Measurements from ENCODE around the gene LRRC41. TPM values are rescaled to one million over a fixed set of nuclear protein-coding genes. Genes with fewer than 3 reads are reported as not detected.
"Not testable (repeated sequence)": the region's sequence is repeated elsewhere in the genome, so short reads cannot be mapped to it uniquely, and the experiment has no call there.

Gene LRRC41
- total RNA-seq, 1 experiment from 2014 or later = 47.5 TPM

GRCh38 chr1:46334030-46334384 is 30.6 kb upstream of the LRRC41 start:
- intact Hi-C loops (cut with micrococcal nuclease; ENCODE audit: unreplicated experiment) = no loop called here
- Mint-ChIP-seq H3K27me3 (ENCODE audit: unreplicated experiment) (no peaks in the 10 kb centered on the region), H3K4me3 (ENCODE audit: low read depth, unreplicated experiment) (no peak overlapping the region), H3K9me3 (ENCODE audit: low read depth, unreplicated experiment) (no peaks in the 10 kb centered on the region), H3K27ac (ENCODE audit: unreplicated experiment) (no peak overlapping the region), H3K36me3 (ENCODE audit: insufficient read depth, unreplicated experiment) (peaks cover 32% of the 10 kb centered on the region), H3K4me1 (ENCODE audit: low read depth, unreplicated experiment) (peaks cover 32% of the 10 kb centered on the region)
- CTCF ChIA-PET = interaction anchor here (1.3 to 2.6 kb wide), 5 partner anchors 8 to 31 kb away, joined by 4 to 15 read pairs (median 4); partner anchors contain the start of genes LRRC41 and UQCRH
- BruUV-seq (replicated peaks) = no TSS peak
- DNase-seq = no peak
- no peak for TF ChIP-seq CTCF (IDR thresholded peaks at IDR 0.05; ENCODE audit: unreplicated experiment)

GRCh38 chr1:46333300-46334029 is 30.0 kb upstream of the LRRC41 start:
- TF ChIP-seq CTCF (IDR thresholded peaks at IDR 0.05; ENCODE audit: unreplicated experiment) = no peak
- H3K4me3 Mint-ChIP-seq (ENCODE audit: low read depth, unreplicated experiment) = no peak overlapping the region
- intact Hi-C loops (cut with micrococcal nuclease; ENCODE audit: unreplicated experiment) = no loop called here

GRCh38 chr1:46331786-46332540 is 28.5 kb upstream of the LRRC41 start:
- Mint-ChIP-seq H3K4me3 (ENCODE audit: low read depth, unreplicated experiment) (peak overlapping the region; percentile 82), H3K4me1 (ENCODE audit: low read depth, unreplicated experiment) (peaks cover 25% of the 10 kb centered on the region), H3K27ac (ENCODE audit: unreplicated experiment) (peak overlapping the region; percentile 95), H3K36me3 (ENCODE audit: insufficient read depth, unreplicated experiment) (peaks cover 32% of the 10 kb centered on the region)
- intact Hi-C loops (cut with micrococcal nuclease; ENCODE audit: unreplicated experiment); H3K9me3 Mint-ChIP-seq (ENCODE audit: low read depth, unreplicated experiment); BruUV-seq (replicated peaks); H3K27me3 Mint-ChIP-seq (ENCODE audit: unreplicated experiment): not testable (repeated sequence)
- CTCF ChIA-PET = interaction anchor here (1.1 to 2.6 kb wide), 3 partner anchors 16 to 29 kb away, joined by 3 to 15 read pairs (median 8); partner anchors contain the start of genes LRRC41 and UQCRH
- DNase-seq = peak; percentile 51

More at GRCh38 chr1:46333300-46334029, 30.0 kb upstream of the LRRC41 start:
- peak; percentile 51 for DNase-seq
- Mint-ChIP-seq H3K36me3 (ENCODE audit: insufficient read depth, unreplicated experiment) (peaks cover 32% of the 10 kb centered on the region), H3K27me3 (ENCODE audit: unreplicated experiment) (no peaks in the 10 kb centered on the region), H3K9me3 (ENCODE audit: low read depth, unreplicated experiment) (no peaks in the 10 kb centered on the region), H3K4me1 (ENCODE audit: low read depth, unreplicated experiment) (peaks cover 26% of the 10 kb centered on the region), H3K27ac (ENCODE audit: unreplicated experiment) (peak overlapping the region; percentile 95)
- CTCF ChIA-PET = interaction anchor here (0.6 to 2.6 kb wide), 6 partner anchors 8 to 68 kb away, joined by 4 to 15 read pairs (median 4); partner anchors contain the start of genes LRRC41 and UQCRH
- BruUV-seq (replicated peaks) = no TSS peak

- peaks cover 25% of the 10 kb centered on the region for H3K4me1 Mint-ChIP-seq (ENCODE audit: low read depth, unreplicated experiment)
- H3K27me3 Mint-ChIP-seq (ENCODE audit: unreplicated experiment); H3K9me3 Mint-ChIP-seq (ENCODE audit: low read depth, unreplicated experiment); CTCF ChIA-PET; DNase-seq; BruUV-seq (replicated peaks); intact Hi-C loops (cut with micrococcal nuclease; ENCODE audit: unreplicated experiment): not testable (repeated sequence)
- H3K36me3 Mint-ChIP-seq (ENCODE audit: insufficient read depth, unreplicated experiment) = peaks cover 27% of the 10 kb centered on the region
- H3K27ac Mint-ChIP-seq (ENCODE audit: unreplicated experiment) = peak overlapping the region; percentile 95
- H3K4me3 Mint-ChIP-seq (ENCODE audit: low read depth, unreplicated experiment) = peak overlapping the region; percentile 82
Measured at GRCh38 chr1:46330381-46330780, 27.0 kb upstream of the LRRC41 start.

- Mint-ChIP-seq H3K36me3 (ENCODE audit: insufficient read depth, unreplicated experiment) (peaks cover 27% of the 10 kb centered on the region), H3K4me3 (ENCODE audit: low read depth, unreplicated experiment) (peak overlapping the region; percentile 82), H3K27ac (ENCODE audit: unreplicated experiment) (peak overlapping the region; percentile 95), H3K4me1 (ENCODE audit: low read depth, unreplicated experiment) (peaks cover 25% of the 10 kb centered on the region)
- BruUV-seq (replicated peaks); DNase-seq; intact Hi-C loops (cut with micrococcal nuclease; ENCODE audit: unreplicated experiment); H3K9me3 Mint-ChIP-seq (ENCODE audit: low read depth, unreplicated experiment); CTCF ChIA-PET; H3K27me3 Mint-ChIP-seq (ENCODE audit: unreplicated experiment): not testable (repeated sequence)
Measured at GRCh38 chr1:46329807-46330206, 26.4 kb upstream of the LRRC41 start.

- H3K27ac Mint-ChIP-seq (ENCODE audit: unreplicated experiment); intact Hi-C loops (cut with micrococcal nuclease; ENCODE audit: unreplicated experiment); H3K27me3 Mint-ChIP-seq (ENCODE audit: unreplicated experiment); H3K9me3 Mint-ChIP-seq (ENCODE audit: low read depth, unreplicated experiment); DNase-seq; BruUV-seq (replicated peaks); H3K4me3 Mint-ChIP-seq (ENCODE audit: low read depth, unreplicated experiment): not testable (repeated sequence)
- Mint-ChIP-seq H3K4me1 (ENCODE audit: low read depth, unreplicated experiment) (peaks cover 25% of the 10 kb centered on the region), H3K36me3 (ENCODE audit: insufficient read depth, unreplicated experiment) (peaks cover 33% of the 10 kb centered on the region)
- CTCF ChIA-PET = interaction anchor here (0.7 kb wide), 1 partner anchor 24 kb away, joined by 3 read pairs; no protein-coding TSS in a partner anchor
Measured at GRCh38 chr1:46328182-46328581, 24.8 kb upstream of the LRRC41 start.

- H3K9me3 Mint-ChIP-seq (ENCODE audit: low read depth, unreplicated experiment); CTCF ChIA-PET; H3K4me1 Mint-ChIP-seq (ENCODE audit: low read depth, unreplicated experiment); BruUV-seq (replicated peaks); H3K27ac Mint-ChIP-seq (ENCODE audit: unreplicated experiment); DNase-seq; intact Hi-C loops (cut with micrococcal nuclease; ENCODE audit: unreplicated experiment); H3K27me3 Mint-ChIP-seq (ENCODE audit: unreplicated experiment); H3K4me3 Mint-ChIP-seq (ENCODE audit: low read depth, unreplicated experiment): not testable (repeated sequence)
- peaks cover 14% of the 10 kb centered on the region for H3K36me3 Mint-ChIP-seq (ENCODE audit: insufficient read depth, unreplicated experiment)
Measured at GRCh38 chr1:46325285-46326076, 22.1 kb upstream of the LRRC41 start.

All from Calu3 (cell line).